Esophagus muscularis mucosa (tissue), 4 donors: ENCODE results near the gene RPL13A.

Source experiments
- EP300 ChIP-seq: sonication (generic); formaldehyde crosslinking; IDR thresholded peaks from one replicate; pipeline ENCODE4 v1.6.1; 2017; ENCODE audit warnings: antibody characterized with exemption
- POLR2A ChIP-seq: fragments of 450-650 bp; IDR thresholded peaks from one replicate; pipeline ENCODE4 v1.6.1; 2017; ENCODE audit warnings: antibody characterized with exemption, moderate library complexity, mild to moderate bottlenecking, low read depth
- POLR2AphosphoS5 ChIP-seq, 2 donors: sonication (generic); formaldehyde crosslinking; IDR thresholded peaks; one replicate each; pipeline ENCODE4 v1.6.1; 2017; ENCODE audit warnings: antibody characterized with exemption in 2 of 2
- TF ChIP-seq, protein P1 (sequence below), 3 experiments: fragments of 200-600 bp in 2 of 3; fragments of 450-650 bp in 1 of 3; sonication (generic) in 2 of 3; IDR thresholded peaks; one replicate each; pipeline ENCODE4 v1.5.1; 2017 to 2019; ENCODE audit warnings: antibody characterized with exemption in 3 of 3, mild to moderate bottlenecking in 2 of 3, moderate library complexity in 1 of 3

- TF ChIP-seq, protein P1, sequence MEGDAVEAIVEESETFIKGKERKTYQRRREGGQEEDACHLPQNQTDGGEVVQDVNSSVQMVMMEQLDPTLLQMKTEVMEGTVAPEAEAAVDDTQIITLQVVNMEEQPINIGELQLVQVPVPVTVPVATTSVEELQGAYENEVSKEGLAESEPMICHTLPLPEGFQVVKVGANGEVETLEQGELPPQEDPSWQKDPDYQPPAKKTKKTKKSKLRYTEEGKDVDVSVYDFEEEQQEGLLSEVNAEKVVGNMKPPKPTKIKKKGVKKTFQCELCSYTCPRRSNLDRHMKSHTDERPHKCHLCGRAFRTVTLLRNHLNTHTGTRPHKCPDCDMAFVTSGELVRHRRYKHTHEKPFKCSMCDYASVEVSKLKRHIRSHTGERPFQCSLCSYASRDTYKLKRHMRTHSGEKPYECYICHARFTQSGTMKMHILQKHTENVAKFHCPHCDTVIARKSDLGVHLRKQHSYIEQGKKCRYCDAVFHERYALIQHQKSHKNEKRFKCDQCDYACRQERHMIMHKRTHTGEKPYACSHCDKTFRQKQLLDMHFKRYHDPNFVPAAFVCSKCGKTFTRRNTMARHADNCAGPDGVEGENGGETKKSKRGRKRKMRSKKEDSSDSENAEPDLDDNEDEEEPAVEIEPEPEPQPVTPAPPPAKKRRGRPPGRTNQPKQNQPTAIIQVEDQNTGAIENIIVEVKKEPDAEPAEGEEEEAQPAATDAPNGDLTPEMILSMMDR (IDR thresholded peaks at IDR 0.05) = peak in 1 of 3 experiments; percentile 4
- TF ChIP-seq POLR2A = no peak
- no peak for TF ChIP-seq EP300
- TF ChIP-seq POLR2AphosphoS5 (IDR thresholded peaks at IDR 0.05) = no peak
These were observed 17.4 kb upstream of the RPL13A start for GRCh38 chr19:49469828-49470614.
